IMR-90 (cell line): ENCODE results near the gene MAGEB5. TPM values are rescaled to one million over a fixed set of nuclear protein-coding genes. Genes with fewer than 3 reads are reported as not detected.

Source experiments
- ATAC-seq: fragments of 200-7000 bp; cut with Tn5 transposase; 2 replicates; pipeline ENCODE4 v1.9.1; 2020; ENCODE audit warnings: low read depth, mild to moderate bottlenecking, moderate library complexity
- BruUV-seq: library from RNA; stranded (reverse); fragments of 400-500 nt; replicated peaks from 2 replicates; lab custom pipeline; 2021; lab: Mats Ljungman, UMichigan
- CTCF ChIA-PET: fragments of 300-600 bp; formaldehyde crosslinking; extraction: SDS; loops from one replicate; lab custom pipeline; 2021; ENCODE audit warnings: antibody characterized with exemption; lab: Yijun Ruan, JAX
- POLR2A ChIA-PET: fragments of 300-600 bp; sonication (Branson Sonifier 250); formaldehyde crosslinking; loops from one replicate; lab custom pipeline; 2022; ENCODE audit warnings: antibody characterized with exemption; ENCODE audit not compliant: unreplicated experiment; lab: Charles Lee
- DNase-seq: peaks from one replicate; pipeline ENCODE4 v3.0.0; 2013
- H2AFZ ChIP-seq: replicated peaks from 2 replicates; pipeline ENCODE3; 2013; ENCODE audit warnings: low read length, mild to moderate bottlenecking; ENCODE audit not compliant: poor library complexity
- H2AK5ac ChIP-seq: 2 replicates; pipeline ENCODE4 v1.6.1; 2013; ENCODE audit warnings: low read depth, low read length, inconsistent platforms
- H2AK9ac ChIP-seq: replicated peaks from 2 replicates; pipeline ENCODE3; 2013; ENCODE audit warnings: mild to moderate bottlenecking, low read depth, low read length, moderate library complexity; ENCODE audit not compliant: poor library complexity
- H2BK120ac ChIP-seq: 2 replicates; pipeline ENCODE4 v1.6.1; 2013; ENCODE audit warnings: low read depth, low read length, inconsistent platforms
- H2BK15ac ChIP-seq: 3 replicates; pipeline ENCODE4 v1.6.1; 2013; ENCODE audit warnings: low read depth, low read length, inconsistent platforms
- H2BK20ac ChIP-seq: 2 replicates; pipeline ENCODE4 v1.6.1; 2013; ENCODE audit warnings: low read depth, mild to moderate bottlenecking, inconsistent platforms, low read length, moderate library complexity
- H2BK5ac ChIP-seq: 2 replicates; pipeline ENCODE4 v1.6.1; 2013; ENCODE audit warnings: mild to moderate bottlenecking, low read depth, low read length, inconsistent platforms; ENCODE audit not compliant: poor library complexity, severe bottlenecking
- H3K14ac ChIP-seq: replicated peaks from 2 replicates; pipeline ENCODE4 v1.6.1; 2013; ENCODE audit warnings: low read depth, low read length, inconsistent platforms
- H3K18ac ChIP-seq: 2 replicates; pipeline ENCODE4 v1.6.1; 2013; ENCODE audit warnings: low read depth, low read length, control low read depth
- H3K23ac ChIP-seq: 2 replicates; pipeline ENCODE4 v1.6.1; 2013; ENCODE audit warnings: low read depth, low read length, inconsistent platforms
- H3K27ac ChIP-seq: 2 replicates; pipeline ENCODE4 v1.5.1; 2013; ENCODE audit warnings: mild to moderate bottlenecking, control low read depth, low read length; ENCODE audit not compliant: insufficient read depth
- H3K27me3 ChIP-seq: 2 replicates; pipeline ENCODE4 v1.6.1; 2013; ENCODE audit warnings: low read length; ENCODE audit not compliant: control insufficient read depth, insufficient read depth
- H3K36me3 ChIP-seq: 2 replicates; pipeline ENCODE4 v1.6.1; 2013; ENCODE audit warnings: low read length, mixed read lengths; ENCODE audit not compliant: control insufficient read depth, insufficient read depth
- H3K4ac ChIP-seq: 2 replicates; pipeline ENCODE4 v1.6.1; 2013; ENCODE audit warnings: low read depth, low read length, inconsistent platforms
- H3K4me1 ChIP-seq: 2 replicates; pipeline ENCODE4 v1.6.1; 2013; ENCODE audit warnings: low read length, mixed read lengths; ENCODE audit not compliant: control insufficient read depth, insufficient read depth
- H3K4me2 ChIP-seq: 2 replicates; pipeline ENCODE4 v1.6.1; 2013; ENCODE audit warnings: low read depth, mild to moderate bottlenecking, control low read depth, low read length, moderate library complexity
- H3K4me3 ChIP-seq: 2 replicates; pipeline ENCODE4 v1.5.1; 2013; ENCODE audit warnings: low read depth, mild to moderate bottlenecking, control low read depth, low read length, moderate library complexity; ENCODE audit not compliant: insufficient read depth
- H3K56ac ChIP-seq: 2 replicates; pipeline ENCODE4 v1.6.1; 2013; ENCODE audit warnings: low read length, inconsistent platforms; ENCODE audit not compliant: insufficient read depth; ENCODE audit errors: extremely low read depth
- H3K79me1 ChIP-seq, 2 experiments: 2 replicates each; pipeline ENCODE4 v1.6.1; 2013; ENCODE audit warnings: low read length in 2 of 2, inconsistent platforms in 1 of 2, low read depth in 1 of 2
- H3K9ac ChIP-seq: 2 replicates; pipeline ENCODE4 v1.6.1; 2013; ENCODE audit warnings: low read depth, low read length, control low read depth
- H3K9me1 ChIP-seq: 2 replicates; pipeline ENCODE4 v1.6.1; 2013; ENCODE audit warnings: low read length, inconsistent platforms; ENCODE audit not compliant: insufficient read depth
- H3K9me3 ChIP-seq: 2 replicates; pipeline ENCODE4 v1.6.1; 2013; ENCODE audit warnings: low read length; ENCODE audit not compliant: control insufficient read depth, insufficient read depth
- H4K20me1 ChIP-seq: 2 replicates; pipeline ENCODE4 v1.6.1; 2013; ENCODE audit warnings: low read length, inconsistent platforms; ENCODE audit not compliant: insufficient read depth
- H4K5ac ChIP-seq: 2 replicates; pipeline ENCODE4 v1.6.1; 2013; ENCODE audit warnings: mild to moderate bottlenecking, low read depth, low read length, control low read depth
- H4K8ac ChIP-seq, 2 experiments: 2 replicates each; pipeline ENCODE4 v1.6.1; 2013; ENCODE audit warnings: low read depth in 2 of 2, low read length in 2 of 2, control low read depth in 1 of 2, inconsistent platforms in 1 of 2
- H4K91ac ChIP-seq: 2 replicates; pipeline ENCODE4 v1.6.1; 2013; ENCODE audit warnings: low read depth, low read length, inconsistent platforms; ENCODE audit not compliant: insufficient read depth
- FOS ChIP-seq: fragments of 150-350 bp; IDR thresholded peaks from 2 replicates; pipeline ENCODE4 v1.6.1; 2016; ENCODE audit warnings: low read depth, low read length
- MXI1 ChIP-seq: IDR thresholded peaks from 2 replicates; pipeline ENCODE4 v1.6.1; 2012; ENCODE audit warnings: low read depth, mild to moderate bottlenecking, low read length, moderate library complexity, borderline replicate concordance
- NFE2L2 ChIP-seq: fragments of 150-350 bp; IDR thresholded peaks from 2 replicates; pipeline ENCODE4 v1.6.1; 2016; ENCODE audit warnings: low read depth, mild to moderate bottlenecking, low read length
- POLR2A ChIP-seq: IDR thresholded peaks from 2 replicates; pipeline ENCODE4 v1.6.1; 2012; ENCODE audit warnings: mild to moderate bottlenecking, low read depth, low read length
- RAD21 ChIP-seq: IDR thresholded peaks from 2 replicates; pipeline ENCODE4 v1.6.1; 2012; ENCODE audit warnings: low read length, improper control_type of control experiment
- RFX5 ChIP-seq: IDR thresholded peaks from 2 replicates; pipeline ENCODE4 v1.8.0; 2012; ENCODE audit warnings: low read depth, mild to moderate bottlenecking, low read length, moderate library complexity
- WGBS, 2 experiments: methylation state at CpG; one replicate each; pipeline versions ENCODE4 v1.1.5 to v1.1.7; 2013; ENCODE audit warnings: missing lambda C conversion rate in 2 of 2; ENCODE audit not compliant: insufficient read length in 1 of 2; ENCODE audit errors: extremely low coverage in 2 of 2; 5-methylcytosine and 5-hydroxymethylcytosine counted together
- dilution Hi-C: fragments of 300-500 bp; cut with HindIII; formaldehyde crosslinking; loops from one replicate; pipeline ENCODE4 v1.14.3; 2018; ENCODE audit warnings: low sequenced_read_pairs; ENCODE audit not compliant: unreplicated experiment
- in situ Hi-C: fragments of 300-500 bp; cut with MboI; formaldehyde crosslinking; loops from 3 replicates; pipeline ENCODE4 v1.14.3; 2019; ENCODE audit warnings: low sequenced_read_pairs, inconsistent platforms, mixed read lengths
- intact Hi-C: fragments of 100-400 bp; cut with micrococcal nuclease; formaldehyde crosslinking; loops from 2 replicates; pipeline ENCODE4 v1.10.0; 2022
- polyA plus RNA-seq, 3 experiments: library from polyadenylated mRNA; depleted of rRNA; stranded (reverse); fragments of >200 nt; gene quantifications; 2 replicates each; pipeline ENCODE4 v1.2.3, GENCODE V29; 2012; ENCODE audit warnings: low replicate concordance in 1 of 3
- total RNA-seq: library from RNA; depleted of rRNA; stranded (reverse); fragments of >200 nt; gene quantifications from 2 replicates; pipeline ENCODE4 v1.2.3, GENCODE V29; 2012
- TF ChIP-seq, protein P1 (sequence below): fragments of 150-350 bp; IDR thresholded peaks from 2 replicates; pipeline ENCODE4 v1.6.1; 2016; ENCODE audit warnings: low read depth, mild to moderate bottlenecking, low read length, moderate library complexity, borderline replicate concordance

MAGEB5 gene
- total and polyA plus RNA-seq, 2 of the 4 experiments (the other 2 are of a cell fraction), result not detected

- Histone ChIP-seq H2AK9ac (no peak within 1 kb of the TSS), H3K79me1 (no peaks in the 10 kb centered on the region), H3K14ac (no peak within 1 kb of the TSS), H3K36me3 (no peaks in the 10 kb centered on the region), H2BK15ac (no peak within 1 kb of the TSS), H3K27ac (no peak within 1 kb of the TSS), H3K4ac (no peak within 1 kb of the TSS), H3K23ac (no peak within 1 kb of the TSS), H4K8ac (no peak within 1 kb of the TSS), H3K56ac (no peak within 1 kb of the TSS), H3K4me3 (no peak within 1 kb of the TSS), H3K9me1 (no peaks in the 10 kb centered on the region), H3K9ac (no peak within 1 kb of the TSS), H4K20me1 (no peaks in the 10 kb centered on the region), H2AK5ac (no peak within 1 kb of the TSS), H2BK5ac (no peak within 1 kb of the TSS), H2BK20ac (no peak within 1 kb of the TSS), H2AFZ (no peak within 1 kb of the TSS), H3K4me1 (no peaks in the 10 kb centered on the region), H3K18ac (no peak within 1 kb of the TSS), H4K91ac (no peak within 1 kb of the TSS), H3K4me2 (no peak within 1 kb of the TSS), H3K27me3 (no peaks in the 10 kb centered on the region), H3K9me3 (peaks cover 17% of the 10 kb centered on the region), H2BK120ac (no peak within 1 kb of the TSS), H4K5ac (no peak within 1 kb of the TSS)
- dilution Hi-C loops, result no loop called here
- in situ Hi-C loops, result no loop called here
- no peak for ATAC-seq
- 48% methylated on average over 7 of the region's 17 CpGs; no CpG with 5 or more reads in 1 of the 2 experiments for WGBS, 2 experiments
- ChIA-PET CTCF (no interaction called here), POLR2A (no interaction called here)
- no peak for DNase-seq
- intact Hi-C loops, result no loop called here
- BruUV-seq, result no TSS peak
- no peak for TF ChIP-seq FOS
- no peak for TF ChIP-seq RFX5
- no peak for TF ChIP-seq RAD21
- no peak for TF ChIP-seq NFE2L2
- TF ChIP-seq, protein P1, sequence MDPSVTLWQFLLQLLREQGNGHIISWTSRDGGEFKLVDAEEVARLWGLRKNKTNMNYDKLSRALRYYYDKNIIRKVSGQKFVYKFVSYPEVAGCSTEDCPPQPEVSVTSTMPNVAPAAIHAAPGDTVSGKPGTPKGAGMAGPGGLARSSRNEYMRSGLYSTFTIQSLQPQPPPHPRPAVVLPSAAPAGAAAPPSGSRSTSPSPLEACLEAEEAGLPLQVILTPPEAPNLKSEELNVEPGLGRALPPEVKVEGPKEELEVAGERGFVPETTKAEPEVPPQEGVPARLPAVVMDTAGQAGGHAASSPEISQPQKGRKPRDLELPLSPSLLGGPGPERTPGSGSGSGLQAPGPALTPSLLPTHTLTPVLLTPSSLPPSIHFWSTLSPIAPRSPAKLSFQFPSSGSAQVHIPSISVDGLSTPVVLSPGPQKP, result no peak
- TF ChIP-seq MXI1, result no peak
- no peak for TF ChIP-seq POLR2A
Observed at GRCh38 chrX:26192204-26192603, 23.8 kb upstream of the MAGEB5 start, which contains the start of gene MAGEB6. MAGEB6 (plus strand) TSS chrX:26192440; CDS start chrX:26193847, 1,407 bp downstream.
